K562 (cell line): ENCODE results near the gene ABCC1. TPM values are rescaled to one million over a fixed set of nuclear protein-coding genes. Genes with fewer than 3 reads are reported as not detected.

Experiments
- ATAC-seq: fragments of 200-7000 bp; cut with Tn5 transposase; 3 replicates; pipeline ENCODE4 v1.9.1; 2020; ENCODE audit warnings: moderate library complexity
- BruUV-seq: library from RNA; stranded (reverse); fragments of 400-500 nt; replicated peaks from 2 replicates; lab custom pipeline; 2021; lab: Mats Ljungman, UMichigan
- CTCF ChIA-PET: fragments of 300-600 bp; formaldehyde crosslinking; extraction: SDS; loops from one replicate; lab custom pipeline; 2021; ENCODE audit warnings: low intra/inter-chr PET ratio; lab: Yijun Ruan, JAX
- POLR2A ChIA-PET: fragments of 300-600, 350-650 bp; sonication (Branson Sonifier 250); formaldehyde crosslinking; extraction: SDS; loops from one replicate; lab custom pipeline; 2021; ENCODE audit warnings: antibody characterized with exemption, inconsistent platforms; lab: Yijun Ruan, JAX
- DNase-seq, 4 experiments: peaks; one replicate each; pipeline versions ENCODE4 v3.0.0 to v3.0.0-alpha.2; 2011 to 2018; ENCODE audit warnings: low spot score in 3 of 4, mixed read lengths in 3 of 4; ENCODE audit errors: extremely low read depth in 1 of 4
- FAIRE-seq: peaks from 2 replicates; lab custom pipeline; 2011; peaks lifted over from hg19 to GRCh38; lab: Jason Lieb, UNC
- H2AFZ ChIP-seq: 2 replicates; pipeline ENCODE4 v1.6.0; 2011; ENCODE audit warnings: low read depth, low read length, control low read depth, inconsistent platforms
- H3K27ac ChIP-seq: fragments of 200-600 bp; 3 replicates; pipeline ENCODE4 v1.8.0; 2011; ENCODE audit warnings: low read depth, mild to moderate bottlenecking, control low read depth, inconsistent platforms, low read length, moderate library complexity, mixed read lengths; ENCODE audit errors: extremely low read depth
- H3K27me3 ChIP-seq, 2 experiments: fragments of 300-600 bp in 1 of 2; 2 replicates in 1 of 2; 3 replicates in 1 of 2; pipeline versions ENCODE4 v1.6.0 to v1.8.0; 2011; ENCODE audit warnings: inconsistent platforms in 2 of 2, low read length in 2 of 2, mild to moderate bottlenecking in 1 of 2, mixed read lengths in 1 of 2, moderate library complexity in 1 of 2; ENCODE audit not compliant: control insufficient read depth in 2 of 2, insufficient read depth in 2 of 2
- H3K36me3 ChIP-seq: fragments of 300-600 bp; 3 replicates; pipeline ENCODE4 v1.8.0; 2011; ENCODE audit warnings: mild to moderate bottlenecking, low read length, inconsistent platforms; ENCODE audit not compliant: control insufficient read depth, insufficient read depth
- H3K4me1 ChIP-seq, 2 experiments: fragments of 200-600 bp in 1 of 2; replicated peaks in 1 of 2; 2 replicates in 1 of 2; 3 replicates in 1 of 2; pipeline versions ENCODE4 v1.5.1 to v1.8.0; 2011; ENCODE audit warnings: inconsistent platforms in 2 of 2, low read length in 2 of 2, mild to moderate bottlenecking in 1 of 2, mixed read lengths in 1 of 2, moderate library complexity in 1 of 2; ENCODE audit not compliant: control insufficient read depth in 2 of 2, insufficient read depth in 2 of 2
- H3K4me2 ChIP-seq: 2 replicates; pipeline ENCODE4 v1.6.1; 2011; ENCODE audit warnings: low read length, control low read depth, inconsistent platforms, mixed read lengths; ENCODE audit not compliant: insufficient read depth
- H3K4me3 ChIP-seq: fragments of 200-600 bp; sonication (generic), shearing (Covaris generic); 2 replicates; pipeline ENCODE4 v1.5.1; 2016; ENCODE audit warnings: control low read depth, inconsistent platforms
- H3K79me2 ChIP-seq: fragments of 200-600 bp; 3 replicates; pipeline ENCODE4 v1.8.0; 2011; ENCODE audit warnings: low read length, inconsistent platforms; ENCODE audit not compliant: control insufficient read depth, insufficient read depth
- H3K9ac ChIP-seq, 2 experiments: 2 replicates each; pipeline versions ENCODE4 v1.6.0 to v1.6.1; 2011; ENCODE audit warnings: low read depth in 2 of 2, low read length in 2 of 2, control low read depth in 1 of 2, inconsistent platforms in 1 of 2, mild to moderate bottlenecking in 1 of 2, mixed read lengths in 1 of 2; ENCODE audit not compliant: insufficient read depth in 1 of 2
- H3K9me1 ChIP-seq: one replicate; pipeline ENCODE4 v1.6.0; 2011; ENCODE audit warnings: inconsistent platforms, mild to moderate bottlenecking, low read length, moderate library complexity; ENCODE audit not compliant: control insufficient read depth, insufficient read depth
- H3K9me3 ChIP-seq: replicated peaks from 2 replicates; pipeline ENCODE4 v1.5.1; 2011; ENCODE audit warnings: low read depth, low read length, inconsistent platforms; ENCODE audit not compliant: control insufficient read depth, insufficient read depth
- H4K20me1 ChIP-seq: replicated peaks from 2 replicates; pipeline ENCODE4 v1.6.1; 2011; ENCODE audit warnings: low read length, inconsistent platforms, mixed read lengths; ENCODE audit not compliant: control insufficient read depth, insufficient read depth
- DLX4 ChIP-seq: fragments of 250-450 bp; sonication (Bioruptor Pico); IDR thresholded peaks from 2 replicates; pipeline ENCODE4 v1.6.1; 2021; ENCODE audit warnings: mild to moderate bottlenecking
- KDM4B ChIP-seq, 2 experiments: fragments of 450-650 bp in 1 of 2; sonication (generic) in 1 of 2; IDR thresholded peaks; 2 replicates each; pipeline ENCODE4 v1.6.1; 2016 to 2017; ENCODE audit warnings: borderline replicate concordance in 2 of 2, antibody characterized with exemption in 1 of 2, low read depth in 1 of 2, mild to moderate bottlenecking in 1 of 2
- NRF1 ChIP-seq, 2 experiments: fragments of 450-650 bp; IDR thresholded peaks in 1 of 2; conservative IDR thresholded peaks in 1 of 2; 2 replicates each; pipeline ENCODE4 v1.6.1; 2014; ENCODE audit warnings: mild to moderate bottlenecking in 2 of 2
- RNF219 ChIP-seq: fragments of 250-450 bp; sonication (Bioruptor Pico); IDR thresholded peaks from 2 replicates; pipeline ENCODE4 v1.5.0; 2022; ENCODE audit warnings: mild to moderate bottlenecking
- TEAD4 ChIP-seq, 2 experiments: sonication (generic) in 1 of 2; formaldehyde crosslinking in 1 of 2; IDR thresholded peaks; 2 replicates each; pipeline versions ENCODE4 v1.6.1 to v1.8.0; 2012 to 2022; ENCODE audit warnings: borderline replicate concordance in 1 of 2, inconsistent platforms in 1 of 2, low read length in 1 of 2, mild to moderate bottlenecking in 1 of 2, missing genetic modification reagents in 1 of 2
- WGBS: fragments of 100-300 bp; shearing (Covaris generic); methylation state at CpG from one replicate; pipeline ENCODE4 v1.1.6; 2016; ENCODE audit warnings: low coverage, mixed read lengths; ENCODE audit not compliant: insufficient coverage; ENCODE audit errors: missing lambda C conversion rate; 5-methylcytosine and 5-hydroxymethylcytosine counted together
- in situ Hi-C: fragments of 300-500 bp; cut with MboI; formaldehyde crosslinking; loops from 4 replicates; pipeline ENCODE4 v1.15.0; 2018; ENCODE audit warnings: inconsistent platforms, mixed read lengths
- intact Hi-C: fragments of 100-400 bp; cut with micrococcal nuclease; formaldehyde crosslinking; loops from 2 replicates; pipeline ENCODE4 v1.14.2; 2022
- polyA plus RNA-seq, 8 experiments: library from polyadenylated mRNA; depleted of rRNA in 4 of 8; stranded (reverse) in 5 of 8; unstranded in 3 of 8; fragments of >200 nt; fragmentation: Nextera tagmentation in 2 of 8; fragmentation: Illumina TruSeq in 1 of 8; extraction: Ambion mirVana in 2 of 8; extraction: Trizol in 1 of 8; gene quantifications; 2 replicates each; pipeline versions ENCODE4 v1.2.1 to v1.2.3, GENCODE V29; 2011 to 2014; ENCODE audit warnings: inconsistent platforms in 1 of 8, missing spikeins in 1 of 8
- total RNA-seq, 7 experiments: library from RNA; depleted of rRNA in 6 of 7; stranded (reverse); fragments of >200 nt in 6 of 7; fragmentation: Illumina TruSeq in 2 of 7; extraction: Trizol in 2 of 7; gene quantifications; 2 replicates each; pipeline versions ENCODE4 v1.2.1 to v1.2.3, GENCODE V29; 2011 to 2021; ENCODE audit warnings: low replicate concordance in 1 of 7

ABCC1 gene
- total and polyA plus RNA-seq, 9 of the 15 experiments (the other 6 are each of a cell fraction or from before 2014, with no cell fraction given): 3.9 to 41.6 (median 10.0) TPM

DNA sequence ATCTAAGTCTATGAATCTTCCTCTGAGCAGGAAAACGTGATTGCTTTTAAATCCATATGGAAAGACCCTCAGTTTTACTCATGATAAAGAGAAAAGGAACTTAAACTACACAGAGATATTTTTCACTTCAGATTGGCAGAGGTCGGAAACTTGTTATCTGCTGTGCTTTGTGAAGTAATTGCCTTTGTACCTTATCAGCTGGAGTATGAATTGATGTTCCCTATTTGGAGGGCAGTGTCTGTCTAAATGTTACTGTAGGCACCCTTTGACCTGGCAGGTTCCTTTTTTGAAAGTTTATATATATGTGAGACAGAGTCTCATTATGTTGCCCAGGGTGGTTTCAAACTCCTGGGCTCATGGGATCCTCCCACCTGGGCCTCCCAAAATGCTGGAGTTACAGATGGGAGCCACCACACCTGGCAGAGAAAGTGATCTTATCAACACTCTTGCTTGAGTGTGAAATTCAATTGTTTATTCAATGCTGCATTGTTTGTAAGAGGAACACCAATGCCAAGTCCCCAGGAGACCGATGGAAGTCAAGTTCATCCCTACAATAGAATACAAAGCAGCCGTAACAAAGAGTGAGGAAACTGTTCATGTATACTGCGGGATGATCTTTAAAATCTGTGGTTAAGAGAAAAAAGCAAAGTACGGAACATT, 52.3 kb downstream of the ABCC1 start:
- peaks cover 51% of the 10 kb centered on the region for H3K79me2 ChIP-seq
- H3K36me3 ChIP-seq: no peaks in the 10 kb centered on the region
- H3K9ac ChIP-seq: no peak overlapping the region
- POLR2A ChIA-PET: interaction anchor here (0.6 kb wide), 1 partner anchor 170 kb away, joined by 3 read pairs; no protein-coding TSS in a partner anchor
- CTCF ChIA-PET: no interaction called here
- no peak overlapping the region for H2AFZ ChIP-seq
- no peaks in the 10 kb centered on the region for H3K9me1 ChIP-seq
- in situ Hi-C loops (no loop called here), intact Hi-C loops (no loop called here)
- no TSS peak for BruUV-seq
- H3K4me3 ChIP-seq: no peak overlapping the region
- H3K9me3 ChIP-seq: no peaks in the 10 kb centered on the region
- ATAC-seq (no peak), FAIRE-seq (no peak), DNase-seq (no peak)
- 69% methylated on average over 6 of the region's 6 CpGs for WGBS
- H3K4me1 ChIP-seq: peaks cover 19 to 32% of the 10 kb centered on the region in 2 experiments
- H3K27ac ChIP-seq: no peak overlapping the region
- TF ChIP-seq NRF1 (conservative IDR thresholded peaks at IDR 0.05 in 1 of 2, IDR thresholded peaks at IDR 0.05 in 1 of 2) (no peak), RNF219 (CRISPR knock-in tag) (no peak), TEAD4 (IDR thresholded peaks at IDR 0.05; ENCODE audit: low read length) (no peak), TEAD4 (CRISPR knock-in tag; IDR thresholded peaks at IDR 0.05; ENCODE audit: borderline replicate concordance) (no peak), DLX4 (CRISPR knock-in tag) (no peak), KDM4B (IDR thresholded peaks at IDR 0.05; ENCODE audit: borderline replicate concordance in 2 of 2, low read depth in 1 of 2) (no peak)
- peaks cover 3% of the 10 kb centered on the region for H4K20me1 ChIP-seq
- H3K4me2 ChIP-seq: no peak overlapping the region
- H3K27me3 ChIP-seq: no peaks in the 10 kb centered on the region
